Fibroblast of pulmonary artery (primary cell): ENCODE data around the gene KCNMB2.
"Not testable (repeated sequence)": the region's sequence is repeated elsewhere in the genome, so short reads cannot be mapped to it uniquely, and the experiment has no call there.

Experiments
- DNase-seq: peaks from one replicate; pipeline ENCODE4 v3.0.0-alpha.2; 2010; ENCODE audit warnings: low read depth
- H3K4me3 ChIP-seq: replicated peaks from 2 replicates; pipeline ENCODE4 v1.5.1; 2011; ENCODE audit warnings: low read depth, mild to moderate bottlenecking, control low read depth, low read length, moderate library complexity
- CTCF ChIP-seq: IDR thresholded peaks from 2 replicates; pipeline ENCODE4 v1.5.1; 2011; ENCODE audit warnings: mild to moderate bottlenecking, control low read depth, low read length, inconsistent platforms; ENCODE audit errors: missing control alignments

KCNMB2 gene

GRCh38 chr3:178532476-178532875 lies 3.8 kb upstream of the KCNMB2 start:
- no peak overlapping the region for H3K4me3 ChIP-seq
- no peak for TF ChIP-seq CTCF
- peak; percentile 22 for DNase-seq

GRCh38 chr3:178537122-178537705 lies 978 bp downstream of the KCNMB2 start:
- no peak for TF ChIP-seq CTCF
- H3K4me3 ChIP-seq: no peak overlapping the region

GRCh38 chr3:178538056-178538455 lies 1.8 kb downstream of the KCNMB2 start:
- DNase-seq: no peak
- no peak for TF ChIP-seq CTCF
- H3K4me3 ChIP-seq: no peak overlapping the region

More at GRCh38 chr3:178537122-178537705, 978 bp downstream of the KCNMB2 start:
- no peak for DNase-seq

- DNase-seq: no peak
- no peak overlapping the region for H3K4me3 ChIP-seq
- TF ChIP-seq CTCF: no peak
These were observed 3.9 kb downstream of the KCNMB2 start for GRCh38 chr3:178540184-178540583.

- no peak for TF ChIP-seq CTCF
- H3K4me3 ChIP-seq: no peak overlapping the region
- no peak for DNase-seq
These were observed 9.1 kb downstream of the KCNMB2 start for GRCh38 chr3:178545337-178545736.

- DNase-seq: no peak
- no peak overlapping the region for H3K4me3 ChIP-seq
- TF ChIP-seq CTCF: no peak
These were observed 9.8 kb downstream of the KCNMB2 start for GRCh38 chr3:178546079-178546478.

- H3K4me3 ChIP-seq, DNase-seq: not testable (repeated sequence)
These were observed 13.2 kb downstream of the KCNMB2 start for GRCh38 chr3:178549426-178549825.
